Prostate gland (tissue), 2 donors: ENCODE measurements around the gene METTL1. TPM values are rescaled to one million over a fixed set of nuclear protein-coding genes. Genes with fewer than 3 reads are reported as not detected.
"Not testable (repeated sequence)": the region's sequence is repeated elsewhere in the genome, so short reads cannot be mapped to it uniquely, and the experiment has no call there.

Source experiments
- DNase-seq: peaks from one replicate; pipeline ENCODE4 v3.0.0-alpha.2; 2019; ENCODE audit warnings: low spot score
- H3K27ac ChIP-seq, 2 donors: fragments of 200-600 bp; sonication (generic); 2 replicates each; pipeline ENCODE4 v1.5.1; 2017 to 2019
- H3K27me3 ChIP-seq: fragments of 200-600 bp; sonication (generic); replicated peaks from 2 replicates; pipeline ENCODE4 v1.5.1; 2019; ENCODE audit not compliant: insufficient read depth
- H3K36me3 ChIP-seq, 2 donors: fragments of 200-600 bp; sonication (generic); 1 replicate in 1 of 2; 2 replicates in 1 of 2; pipeline versions ENCODE4 v1.5.1 to v1.8.1; 2017 to 2019
- H3K4me1 ChIP-seq: fragments of 200-600 bp; sonication (generic); replicated peaks from 2 replicates; pipeline ENCODE4 v1.5.1; 2019
- H3K4me3 ChIP-seq, 2 donors: fragments of 200-600 bp; sonication (generic); 2 replicates each; pipeline ENCODE4 v1.5.1; 2017 to 2019
- H3K9me3 ChIP-seq: fragments of 200-600 bp; sonication (generic); 2 replicates; pipeline ENCODE4 v1.5.1; 2017
- CTCF ChIP-seq, 4 experiments: fragments of 200-600 bp in 2 of 4; fragments of 450-650 bp in 2 of 4; sonication (generic) in 2 of 4; IDR thresholded peaks; 1 replicate in 3 of 4; 2 replicates in 1 of 4; pipeline ENCODE4 v1.5.1; 2016 to 2019; ENCODE audit warnings: antibody characterized with exemption in 4 of 4, mild to moderate bottlenecking in 2 of 4, moderate library complexity in 2 of 4
- POLR2A ChIP-seq: fragments of 450-650 bp; IDR thresholded peaks from one replicate; pipeline ENCODE4 v1.6.1; 2016; ENCODE audit warnings: antibody characterized with exemption, mild to moderate bottlenecking
- POLR2AphosphoS5 ChIP-seq: sonication (generic); formaldehyde crosslinking; IDR thresholded peaks from one replicate; pipeline ENCODE4 v1.6.1; 2017; ENCODE audit warnings: antibody characterized with exemption
- WGBS: methylation state at CpG from one replicate; pipeline ENCODE4 v1.1.5; 2018; 5-methylcytosine and 5-hydroxymethylcytosine counted together
- intact Hi-C: fragments of 100-400 bp; cut with DNase I; formaldehyde crosslinking; loops from one replicate; pipeline ENCODE4 v1.14.2; 2022
- total RNA-seq, 2 donors: library from RNA; depleted of rRNA; stranded (reverse); fragments of >200 nt; gene quantifications; one replicate each; pipeline ENCODE4 v1.1.0, GENCODE V29; 2016

METTL1 gene
- total RNA-seq, 2 donors from 2014 or later = 4.9 to 14.3 TPM

DNA sequence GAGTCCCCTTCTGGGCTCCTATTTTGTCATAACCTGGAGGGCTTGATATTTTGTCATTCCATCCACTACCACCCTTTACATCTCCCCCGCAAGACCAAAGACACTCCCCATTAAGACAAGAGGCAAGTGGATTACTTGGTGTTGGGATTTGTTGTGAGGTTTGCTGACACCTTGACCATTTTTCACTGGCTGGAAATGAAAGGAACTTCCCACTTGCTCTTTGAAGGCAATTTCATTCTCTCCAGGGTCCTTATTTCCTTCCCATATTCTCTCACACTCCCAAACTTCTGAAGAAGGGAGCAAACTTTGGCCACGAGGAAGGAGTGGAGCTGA is 48.3 kb downstream of the METTL1 start:
- no peaks in the 10 kb centered on the region for H3K9me3 ChIP-seq
- no peak for DNase-seq
- no peak overlapping the region for H3K27ac ChIP-seq
- intact Hi-C loops = no loop called here
- no peaks in the 10 kb centered on the region for H3K4me1 ChIP-seq
- no peaks in the 10 kb centered on the region for H3K27me3 ChIP-seq
- peaks cover 7 to 17% of the 10 kb centered on the region in 2 donors for H3K36me3 ChIP-seq
- TF ChIP-seq POLR2A (no peak), POLR2AphosphoS5 (no peak), CTCF (IDR thresholded peaks at IDR 0.05) (no peak)
- H3K4me3 ChIP-seq = no peak overlapping the region
- 68% methylated on average over 2 of the region's 2 CpGs for WGBS

DNA sequence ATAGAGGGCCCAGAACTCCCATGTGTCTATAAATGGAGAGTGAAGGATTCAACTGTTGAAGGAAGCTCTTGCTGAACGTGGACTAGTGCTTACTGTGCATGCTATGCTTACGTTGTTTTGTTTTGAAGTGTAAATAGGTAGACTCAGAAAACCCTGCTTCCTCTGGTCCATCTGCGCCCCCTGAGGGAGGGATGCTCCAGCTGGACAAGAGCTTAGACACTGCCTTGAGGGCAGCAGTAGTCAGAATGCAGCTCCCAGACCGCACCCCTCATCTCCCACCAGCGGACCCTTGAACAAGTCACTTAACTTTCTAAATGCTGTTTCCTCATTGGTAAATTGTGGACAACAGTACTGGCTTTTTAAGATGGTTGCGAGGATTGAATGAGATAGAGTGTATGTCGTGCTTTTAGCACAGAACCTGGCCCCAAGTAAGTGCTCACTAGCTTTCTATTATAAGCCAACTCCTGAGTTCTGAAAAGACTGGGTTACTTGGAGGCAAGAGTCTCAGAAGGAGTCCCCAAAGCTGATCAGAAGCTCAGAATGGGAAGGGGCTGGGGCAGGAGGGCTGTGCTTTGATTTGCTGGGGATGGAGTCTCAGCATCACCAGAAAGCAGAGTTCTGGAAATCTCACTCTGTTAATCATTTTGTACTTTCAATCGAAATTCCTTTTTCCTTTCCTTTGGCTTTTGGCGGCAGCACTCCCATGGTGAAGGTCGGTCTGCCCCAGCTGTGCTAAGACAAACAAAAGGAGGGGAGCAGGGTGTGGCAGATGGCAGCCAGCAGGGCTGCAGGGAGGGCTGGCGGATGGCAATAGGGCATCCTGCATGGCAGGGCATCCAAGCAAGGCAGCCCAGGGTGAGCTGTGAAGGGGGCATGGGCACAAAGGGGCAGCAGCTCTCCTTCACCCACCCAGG is 48.9 kb downstream of the METTL1 start:
- WGBS = 64% methylated on average over 11 of the region's 11 CpGs
- intact Hi-C loops = no loop called here
- no peaks in the 10 kb centered on the region for H3K9me3 ChIP-seq
- H3K36me3 ChIP-seq = peaks cover 7 to 17% of the 10 kb centered on the region in 2 donors
- no peak for DNase-seq
- H3K4me1 ChIP-seq = no peaks in the 10 kb centered on the region
- no peak overlapping the region for H3K4me3 ChIP-seq
- H3K27ac ChIP-seq = no peak overlapping the region
- no peaks in the 10 kb centered on the region for H3K27me3 ChIP-seq
- no peak for TF ChIP-seq CTCF (IDR thresholded peaks at IDR 0.05)
- TF ChIP-seq POLR2AphosphoS5 = no peak
- TF ChIP-seq POLR2A = no peak

DNA sequence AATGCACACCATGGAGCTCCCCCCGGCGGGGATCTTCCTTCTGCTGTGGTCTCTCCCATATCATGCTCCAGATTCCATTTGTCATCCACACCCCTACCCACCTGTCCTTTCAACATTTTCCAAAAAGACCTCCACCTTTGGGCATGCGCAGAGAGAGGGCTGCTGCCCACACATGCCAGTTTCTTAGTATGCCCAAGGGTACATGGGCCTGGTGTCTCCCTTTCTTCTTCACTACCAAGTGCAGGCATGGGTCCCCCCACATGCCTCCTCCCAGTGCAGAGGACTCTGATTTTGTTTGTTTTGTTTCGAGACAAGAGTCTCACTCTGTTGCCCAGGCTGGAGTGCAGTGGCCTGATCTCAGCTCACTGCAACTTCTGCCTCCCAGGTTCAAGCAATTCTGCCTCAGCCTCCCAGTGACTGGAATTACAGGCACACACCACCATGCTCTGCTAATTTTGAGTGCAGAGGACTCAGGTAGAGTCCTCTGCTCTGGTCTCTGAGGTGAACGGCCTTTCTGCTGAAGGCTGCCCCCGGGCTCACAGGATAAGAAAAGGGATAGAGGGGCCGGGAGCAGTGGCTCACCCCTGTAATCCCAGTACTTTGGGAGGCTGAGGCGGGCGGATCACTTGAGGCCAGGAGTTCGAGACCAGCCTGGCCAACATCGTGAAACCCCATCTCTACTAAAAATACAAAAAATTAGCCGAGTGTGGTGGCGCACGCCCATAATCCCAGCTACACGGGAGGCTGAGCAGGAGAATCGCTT is 49.9 kb downstream of the METTL1 start:
- intact Hi-C loops, H3K4me3 ChIP-seq, H3K27ac ChIP-seq, H3K4me1 ChIP-seq, DNase-seq, H3K27me3 ChIP-seq, H3K9me3 ChIP-seq: not testable (repeated sequence)
- 89% methylated on average over 16 of the region's 16 CpGs for WGBS
- peaks cover 7 to 17% of the 10 kb centered on the region in 2 donors for H3K36me3 ChIP-seq

GRCh38 chr12:57720606-57721595 is 51.0 kb downstream of the METTL1 start:
- Histone ChIP-seq H3K27me3 (no peaks in the 10 kb centered on the region), H3K27ac (no peak overlapping the region), H3K4me1 (no peaks in the 10 kb centered on the region), H3K9me3 (no peaks in the 10 kb centered on the region), H3K4me3 (no peak overlapping the region), H3K36me3 (peaks cover 11 to 25% of the 10 kb centered on the region in 2 donors)
- intact Hi-C loops = no loop called here
- WGBS = 86% methylated on average over 11 of the region's 11 CpGs
- no peak for TF ChIP-seq CTCF (IDR thresholded peaks at IDR 0.05)
- no peak for TF ChIP-seq POLR2AphosphoS5
- no peak for TF ChIP-seq POLR2A
- no peak for DNase-seq
